HG03457 (cell line): ENCODE results near the gene SLC19A1.

Experiments
- ATAC-seq: cut with Tn5 transposase; IDR thresholded peaks from one replicate; pipeline ENCODE4 v1.9.1; 2021; ENCODE audit warnings: moderate number of reproducible peaks; ENCODE audit not compliant: unreplicated experiment

The SLC19A1 gene

DNA sequence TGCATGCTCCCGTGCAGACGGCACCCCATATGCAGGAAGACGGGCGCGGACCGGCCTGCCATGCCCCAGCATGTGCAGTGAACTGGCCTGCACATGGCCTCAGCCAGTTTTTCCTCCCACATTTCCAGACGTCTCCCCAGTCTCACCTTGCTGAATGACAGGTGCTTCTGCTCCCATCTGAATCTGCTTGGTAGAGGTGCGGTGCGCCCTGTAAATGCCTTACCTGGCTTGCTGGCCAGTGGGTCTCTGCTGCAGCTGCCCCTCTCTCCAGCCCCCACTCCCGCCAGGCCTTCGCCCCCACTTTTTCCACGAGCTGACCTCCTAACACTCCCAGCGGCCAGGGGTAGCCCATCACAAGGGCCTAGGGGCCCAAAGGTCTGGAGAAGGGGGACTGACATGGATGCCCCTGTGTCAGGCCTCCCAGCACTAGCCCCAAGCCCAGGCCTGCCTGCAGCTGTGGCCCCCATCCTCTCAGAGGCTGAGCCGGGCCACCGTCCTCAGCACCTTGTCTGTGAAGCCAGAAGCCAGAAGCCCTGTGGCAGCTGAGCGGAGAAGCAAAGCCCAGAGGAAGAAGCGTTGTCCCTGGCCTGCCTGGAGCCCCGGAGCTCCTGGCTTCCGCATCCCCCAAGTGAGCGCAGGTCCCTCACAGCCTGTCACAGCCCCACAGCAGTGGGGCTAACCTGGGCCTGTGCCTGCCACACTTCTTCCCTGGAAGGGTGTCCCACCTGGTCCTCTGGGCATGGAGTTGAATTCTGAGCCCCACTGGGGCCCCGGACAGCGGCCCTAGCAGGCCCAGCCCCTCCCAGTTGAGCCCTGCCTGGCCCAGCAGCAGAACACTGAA lies 3.7 kb upstream of the SLC19A1 start:
- ATAC-seq = no peak

DNA sequence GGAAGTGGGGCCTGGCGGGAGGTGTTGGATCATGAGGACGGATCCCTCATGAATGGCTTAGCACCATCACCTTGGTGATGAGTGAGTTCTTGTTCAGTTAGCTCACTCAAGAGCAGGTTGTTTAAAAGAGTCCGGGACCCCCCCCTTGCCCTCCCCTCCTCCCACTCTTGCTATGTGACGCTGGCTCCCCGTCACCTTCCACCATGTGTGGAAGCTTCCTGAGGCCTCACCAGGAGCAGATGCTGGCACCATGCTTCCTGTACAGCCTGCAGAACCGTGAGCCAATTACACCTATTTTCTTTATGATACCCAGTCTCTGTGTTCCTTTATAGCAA lies 3.0 kb upstream of the SLC19A1 start:
- no peak for ATAC-seq

DNA sequence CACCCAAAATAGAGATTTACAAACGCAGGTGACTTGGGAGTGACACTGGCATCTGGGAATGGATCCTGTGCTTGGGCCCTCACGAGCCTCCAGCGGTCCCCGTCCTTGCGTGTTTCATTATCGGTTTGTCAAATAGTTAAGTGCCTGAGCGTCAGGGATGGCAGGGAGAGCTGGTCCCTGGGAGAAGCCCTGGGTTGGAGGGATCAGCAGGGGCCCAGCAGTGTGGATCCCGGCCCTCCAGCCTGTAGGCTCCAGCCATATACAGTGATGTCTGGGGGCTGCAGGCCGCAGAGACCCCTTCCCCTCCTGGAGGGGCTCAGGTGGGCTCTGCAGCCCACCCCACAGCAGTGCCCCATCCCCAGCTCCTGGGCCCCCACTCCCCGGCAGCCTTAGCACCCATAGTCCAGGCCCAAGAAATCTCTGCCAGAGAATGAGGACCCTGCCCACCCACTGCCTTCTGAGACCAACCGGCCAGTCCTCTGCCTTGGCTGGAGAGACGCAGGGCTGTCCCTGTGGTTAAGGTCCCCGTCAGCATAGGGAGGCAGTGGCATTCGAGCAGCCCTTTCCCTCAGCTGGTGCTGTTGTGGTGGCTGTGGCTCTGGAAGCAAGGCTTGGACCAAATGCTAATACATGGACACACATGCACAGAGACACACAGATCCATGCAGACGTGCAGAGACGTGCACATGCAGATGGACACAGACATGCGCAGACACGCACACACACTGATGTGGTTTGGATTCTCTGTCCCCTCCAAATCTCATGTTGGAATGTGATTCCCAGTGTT lies 2.4 kb upstream of the SLC19A1 start:
- ATAC-seq = no peak

DNA sequence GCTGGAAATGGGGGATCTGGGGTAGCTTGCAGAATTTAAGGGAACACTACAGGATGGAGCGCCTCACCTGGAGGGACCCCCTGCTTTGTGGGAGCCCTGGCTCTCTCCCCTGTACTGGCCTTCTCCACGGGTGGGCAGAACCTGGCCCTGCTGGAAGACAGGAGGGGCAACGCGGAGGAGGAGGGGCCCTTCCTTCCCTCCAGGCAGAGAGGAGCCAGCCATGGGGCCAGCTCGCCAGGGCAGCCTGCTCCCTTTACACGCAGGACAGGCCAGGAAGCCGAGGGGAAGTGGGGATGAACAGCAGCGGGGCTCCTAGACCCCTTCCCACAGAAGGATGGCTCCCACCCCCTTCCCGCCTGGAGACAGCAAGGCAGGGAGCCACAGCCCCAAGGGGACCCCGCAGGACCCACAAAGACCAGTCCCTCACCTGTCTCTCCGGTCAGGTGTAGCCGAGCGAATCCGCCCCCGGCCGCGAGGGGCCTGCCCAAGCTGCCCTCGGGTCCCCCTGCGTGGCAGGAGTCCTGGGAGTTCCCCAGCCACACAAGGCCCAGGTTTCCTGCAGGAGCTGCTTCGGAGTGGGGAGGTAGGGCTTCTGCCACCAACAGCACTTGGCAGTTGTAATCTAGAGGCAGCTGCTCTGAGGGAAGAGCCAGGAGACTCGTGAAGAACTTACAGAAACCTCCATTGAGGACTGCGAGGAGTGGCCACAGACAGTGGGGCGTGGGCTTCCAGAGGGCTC lies 1.6 kb upstream of the SLC19A1 start:
- ATAC-seq = no peak

DNA sequence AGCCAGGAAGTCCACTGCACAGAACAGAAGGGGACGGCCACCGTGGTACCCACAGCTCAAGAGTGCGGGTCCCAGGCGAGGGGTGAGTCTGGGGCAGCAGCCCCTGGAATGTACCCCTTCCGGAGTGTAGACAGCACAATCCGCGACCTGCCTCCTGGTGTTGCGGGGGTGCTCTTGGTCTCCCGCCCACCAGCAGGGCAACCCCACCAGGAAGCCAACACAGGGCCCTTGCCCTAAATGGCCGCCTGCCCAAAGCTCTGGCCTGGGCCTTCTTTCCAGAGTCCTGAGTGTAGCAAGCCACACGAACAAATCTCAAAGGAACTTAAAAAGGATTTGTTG lies 1.1 kb upstream of the SLC19A1 start:
- no peak for ATAC-seq

DNA sequence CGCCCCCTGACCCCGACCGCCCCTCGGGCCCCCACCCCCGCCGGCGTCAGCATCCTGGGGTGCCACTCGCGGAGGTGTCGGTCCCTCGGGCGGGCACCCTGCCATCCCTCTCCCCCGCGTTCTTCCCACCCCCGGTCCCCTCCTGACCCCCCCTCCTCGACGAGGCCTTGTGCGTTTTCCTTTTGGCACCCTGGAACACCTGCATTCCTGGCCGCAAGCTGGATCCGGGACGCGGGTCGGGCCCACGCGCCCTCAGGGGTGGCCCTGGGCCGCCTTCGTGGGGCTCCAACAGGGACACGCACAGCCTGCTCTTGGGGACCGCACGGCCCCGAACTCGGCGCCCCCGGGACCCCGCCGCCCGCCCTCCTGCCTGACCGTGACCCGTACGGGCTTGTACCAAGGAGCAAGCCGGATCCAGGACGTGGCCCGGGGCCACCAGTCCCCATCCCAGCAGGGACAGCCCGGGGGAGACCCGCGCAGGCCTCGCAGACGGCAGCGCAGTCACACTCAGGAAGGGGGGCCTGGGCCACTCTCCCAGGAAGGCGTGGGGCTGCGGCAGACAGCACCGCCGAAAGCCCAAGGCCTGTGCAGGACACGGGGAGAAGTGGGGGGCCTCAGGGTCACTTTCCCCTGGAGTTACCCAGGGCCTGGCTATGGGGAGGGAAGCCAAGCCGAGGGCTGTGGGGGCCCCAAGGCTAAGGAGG lies 579 bp upstream of the SLC19A1 start:
- no peak for ATAC-seq

DNA sequence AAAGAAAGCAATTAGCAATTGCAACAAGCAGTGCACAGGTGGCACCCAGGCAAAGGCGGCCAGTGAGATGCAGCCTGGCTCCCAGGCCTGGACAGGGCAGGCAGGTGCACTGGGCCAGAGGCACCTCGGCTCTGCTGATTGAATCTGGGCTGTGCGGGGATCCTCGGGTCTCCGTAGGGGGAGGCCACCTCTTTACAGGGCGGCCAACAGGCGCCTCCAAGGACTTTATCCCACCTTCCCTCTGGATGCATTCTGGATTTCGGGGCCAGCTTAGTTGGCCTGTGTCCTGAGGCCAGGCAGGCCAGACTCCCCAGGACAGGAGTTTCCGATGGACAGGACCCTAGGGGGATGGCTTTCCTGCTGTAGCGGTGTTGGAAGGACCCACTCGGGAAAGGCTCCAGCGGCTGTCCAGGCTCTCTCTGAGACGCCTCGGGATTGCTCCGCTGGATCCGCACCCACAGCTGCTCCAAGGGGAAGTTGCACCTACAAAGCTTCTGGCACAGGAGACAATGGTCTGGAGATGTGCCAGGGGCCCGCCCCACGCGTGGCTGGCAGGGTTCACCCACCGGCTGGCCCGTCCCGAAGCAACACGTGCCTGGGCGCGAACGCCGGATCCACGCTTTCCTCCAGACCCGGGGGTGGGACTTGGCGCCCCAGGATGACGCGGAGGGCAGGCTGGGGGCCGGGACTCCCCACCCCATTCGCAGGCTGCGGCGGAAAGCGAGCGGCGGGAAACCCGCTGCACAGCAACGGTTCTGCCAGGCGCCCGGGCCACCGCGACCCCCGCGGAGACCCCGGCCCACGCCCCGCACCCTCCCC lies 810 bp downstream of the SLC19A1 start:
- no peak for ATAC-seq

DNA sequence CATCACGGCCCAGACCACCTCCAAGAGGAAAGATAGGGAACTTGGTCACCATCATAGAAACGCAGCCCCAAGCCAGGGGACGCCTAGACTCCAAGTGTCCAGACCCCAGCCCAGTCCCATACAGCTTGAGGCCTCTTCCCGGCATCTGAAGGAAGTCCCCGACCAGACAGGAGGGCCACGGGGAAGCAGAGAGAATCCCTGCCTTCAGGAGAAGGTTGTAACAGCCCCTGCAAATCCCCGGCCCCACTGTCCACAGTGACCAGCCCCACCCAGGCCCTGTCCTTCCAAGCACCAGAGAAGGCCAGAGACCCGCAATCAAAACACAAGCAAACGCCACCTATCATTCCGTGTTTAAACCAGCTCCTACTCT lies 1.7 kb downstream of the SLC19A1 start:
- no peak for ATAC-seq

DNA sequence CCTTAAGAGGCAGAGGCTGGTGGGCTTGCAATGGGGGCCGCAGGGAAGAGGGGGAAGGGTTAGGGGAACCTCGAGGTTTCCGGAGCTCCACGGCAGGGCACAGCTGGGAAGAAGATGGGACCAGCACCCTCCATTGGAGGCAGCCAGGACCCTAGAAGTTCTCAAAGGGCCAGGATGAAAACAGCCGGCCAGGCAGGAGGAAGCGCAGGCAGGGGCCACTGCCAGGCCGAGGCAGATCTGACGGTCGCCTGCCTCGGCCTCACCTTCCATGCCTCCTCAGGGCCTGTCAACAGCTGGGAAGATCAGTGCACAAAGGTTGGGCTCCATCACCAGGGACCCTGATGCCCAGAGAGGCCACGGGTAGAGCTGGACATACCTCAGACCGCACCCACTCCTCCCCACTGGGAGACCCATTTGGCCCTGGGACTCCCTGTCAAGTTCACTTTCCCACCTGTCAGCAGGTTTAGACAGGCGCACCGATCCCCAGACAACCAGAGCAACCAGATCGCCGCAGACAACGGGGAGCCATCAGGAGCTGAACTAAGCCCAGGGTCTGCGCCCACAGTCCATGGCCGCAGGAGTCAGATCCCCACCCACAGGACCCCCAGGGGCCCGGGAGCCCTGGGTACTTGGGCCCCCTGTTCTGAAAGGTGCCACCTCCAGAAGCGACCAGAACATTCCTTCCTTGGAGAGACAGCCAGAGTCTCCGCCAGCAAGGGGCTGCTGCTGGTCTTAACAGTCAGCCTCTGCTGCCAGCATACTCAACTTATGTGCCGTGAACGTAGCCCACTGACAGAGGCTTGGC lies 2.2 kb downstream of the SLC19A1 start:
- no peak for ATAC-seq

DNA sequence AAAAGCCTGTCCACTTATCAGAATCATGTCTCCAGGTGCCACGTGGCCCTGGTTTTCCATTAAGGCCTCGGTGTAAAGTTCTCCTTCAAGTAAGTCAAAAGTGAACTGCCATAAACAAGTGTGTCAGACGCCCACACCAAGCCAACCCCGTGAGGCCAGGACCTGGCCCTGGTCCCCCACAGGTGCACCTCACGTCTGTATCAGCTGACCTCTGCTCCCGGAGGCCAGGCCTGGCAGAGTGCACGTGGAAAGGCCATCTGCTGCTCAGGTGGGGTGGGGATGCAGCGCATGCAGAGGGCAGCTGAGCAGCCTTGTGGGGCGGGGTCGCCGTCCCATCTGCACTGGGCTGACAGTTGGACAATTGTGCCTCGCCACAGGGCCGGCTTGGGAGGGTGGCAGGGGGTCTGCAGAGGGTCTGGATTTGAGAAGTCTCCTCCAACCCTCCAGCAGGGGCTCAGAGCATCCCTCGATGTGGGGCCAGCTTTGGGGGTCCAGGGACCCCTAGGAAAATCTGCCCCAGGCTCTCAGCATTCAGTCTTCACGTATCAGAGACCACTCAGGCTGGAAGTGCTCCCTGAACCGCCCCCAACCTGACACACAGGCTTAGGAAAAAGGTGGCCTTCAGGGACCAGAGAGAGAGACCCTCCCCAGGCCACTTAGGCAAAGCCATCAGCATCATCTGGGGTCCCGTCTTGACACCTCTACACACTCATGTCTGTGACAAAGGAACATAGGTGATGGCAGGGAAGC lies 3.0 kb downstream of the SLC19A1 start:
- ATAC-seq = no peak

DNA sequence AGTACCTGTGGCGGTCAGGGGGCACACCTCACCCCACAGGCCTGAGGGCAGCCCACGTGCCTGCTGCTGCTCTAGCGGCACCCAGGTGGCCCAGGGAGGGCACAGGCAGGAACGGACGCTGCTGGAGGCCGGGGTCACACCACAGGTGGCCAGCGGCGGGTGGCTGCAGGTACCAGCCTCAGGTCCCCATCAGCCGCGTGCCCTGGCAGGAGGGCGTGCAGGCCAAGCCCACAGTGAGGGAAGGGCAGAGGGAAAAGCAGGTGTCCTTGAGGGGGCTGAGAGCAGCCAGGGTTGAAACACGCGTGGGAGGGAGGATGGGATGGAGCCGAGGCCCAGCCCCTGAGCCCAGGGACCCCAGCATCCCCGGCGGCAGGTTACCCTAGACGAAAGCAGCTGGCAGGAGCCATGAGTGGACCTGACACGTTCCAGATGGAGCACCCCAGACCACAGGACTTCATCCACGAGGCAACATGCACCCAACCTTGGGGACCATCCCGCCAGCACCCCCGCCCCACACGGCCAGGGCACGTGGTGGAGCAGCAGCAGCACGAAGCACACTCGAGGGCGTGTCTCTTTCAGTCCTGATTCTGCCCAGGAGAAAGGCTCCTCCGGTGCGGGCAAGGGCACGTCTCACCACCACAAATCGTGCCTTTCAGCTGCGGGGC lies 3.7 kb downstream of the SLC19A1 start:
- no peak for ATAC-seq

DNA sequence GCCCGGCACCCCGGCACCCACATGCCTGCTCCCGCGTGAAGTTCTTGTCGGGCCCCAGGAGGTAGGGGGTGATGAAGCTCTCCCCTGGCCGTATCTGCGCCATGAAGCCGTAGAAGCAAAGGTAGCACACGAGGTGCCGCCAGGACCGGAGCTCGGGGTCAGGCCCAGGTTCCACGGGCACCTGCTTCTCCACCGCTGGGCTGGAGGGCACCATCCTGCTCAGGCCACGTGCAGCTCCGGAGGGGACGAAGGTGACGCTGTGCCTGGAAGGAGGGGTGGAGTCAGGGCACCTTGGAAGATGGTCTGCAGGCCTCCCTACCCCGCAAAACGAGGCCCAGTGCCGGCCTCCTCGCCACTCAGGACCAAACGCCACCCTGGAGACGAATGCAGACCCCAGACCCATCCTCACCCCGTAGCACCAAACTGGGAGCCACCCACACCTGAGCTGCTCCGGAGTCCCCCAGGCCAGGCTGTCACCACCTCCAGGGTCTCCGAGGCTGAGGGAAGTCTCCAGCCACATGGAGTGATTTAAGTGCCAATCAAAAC lies 4.4 kb downstream of the SLC19A1 start:
- ATAC-seq = no peak

DNA sequence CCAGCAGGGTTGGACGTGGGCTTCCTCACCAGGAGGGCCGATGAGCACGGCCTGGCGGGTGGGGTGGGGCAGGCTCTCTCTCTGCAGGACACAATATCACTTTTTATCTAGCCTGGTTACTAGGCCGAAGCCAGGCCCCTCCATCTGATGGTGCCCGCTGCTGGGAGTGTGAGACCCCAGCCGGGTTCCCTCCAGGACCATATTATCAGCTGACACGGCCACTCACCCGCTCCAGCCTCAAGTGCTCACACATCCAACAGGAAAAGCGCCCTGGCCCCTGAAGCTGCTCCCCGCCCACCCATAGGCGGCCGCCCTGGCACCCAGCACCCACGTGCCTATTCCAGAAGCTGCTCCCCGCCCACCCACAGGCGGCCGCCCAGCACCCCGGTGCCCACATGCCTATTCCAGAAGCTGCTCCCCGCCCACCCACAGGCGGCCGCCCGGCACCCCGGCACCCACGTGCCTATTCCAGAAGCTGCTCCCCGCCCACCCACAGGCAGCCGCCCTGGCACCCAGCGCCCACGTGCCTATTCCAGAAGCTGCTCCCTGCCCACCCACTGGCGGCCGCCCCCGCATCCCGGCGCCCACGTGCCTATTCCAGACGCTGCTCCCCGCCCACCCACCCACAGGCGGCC lies 5.0 kb downstream of the SLC19A1 start:
- ATAC-seq = no peak

DNA sequence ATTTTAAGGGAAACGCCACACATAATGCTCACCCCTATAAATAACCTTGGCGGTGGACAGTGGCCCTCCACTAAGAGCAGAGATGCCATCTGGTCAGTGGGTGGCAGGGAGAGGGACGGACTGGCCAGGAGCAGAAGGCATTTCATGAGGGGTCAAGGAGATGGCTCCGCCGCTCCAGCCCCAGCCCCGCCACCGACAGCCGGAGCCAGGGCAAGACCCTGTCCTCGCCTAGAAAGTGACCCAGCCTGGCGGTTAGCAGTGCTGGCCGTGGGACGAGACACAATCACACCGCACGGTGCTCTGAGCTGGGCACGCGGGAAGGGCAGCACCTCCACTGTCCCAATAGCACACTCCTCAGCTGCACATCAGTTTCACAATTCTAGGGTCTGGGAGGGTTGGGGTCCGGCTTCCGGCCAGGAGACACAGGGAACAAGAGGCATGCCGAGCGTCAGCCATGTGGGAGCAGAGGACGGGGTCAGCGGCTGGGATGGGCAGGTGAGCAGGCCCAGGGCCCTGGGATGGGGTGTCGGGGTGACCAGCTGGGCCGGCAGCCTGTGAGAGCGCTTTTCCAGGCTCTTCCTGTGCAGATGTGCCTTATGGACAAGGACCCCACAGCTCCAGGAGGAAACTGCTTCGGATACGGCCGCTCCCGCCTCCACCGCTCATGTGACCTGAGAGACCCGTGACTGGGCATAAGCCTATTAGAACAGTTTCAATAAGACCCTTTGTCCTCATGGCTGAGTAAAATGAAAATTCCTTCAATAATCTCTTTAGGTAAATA lies 5.7 kb downstream of the SLC19A1 start:
- no peak for ATAC-seq

DNA sequence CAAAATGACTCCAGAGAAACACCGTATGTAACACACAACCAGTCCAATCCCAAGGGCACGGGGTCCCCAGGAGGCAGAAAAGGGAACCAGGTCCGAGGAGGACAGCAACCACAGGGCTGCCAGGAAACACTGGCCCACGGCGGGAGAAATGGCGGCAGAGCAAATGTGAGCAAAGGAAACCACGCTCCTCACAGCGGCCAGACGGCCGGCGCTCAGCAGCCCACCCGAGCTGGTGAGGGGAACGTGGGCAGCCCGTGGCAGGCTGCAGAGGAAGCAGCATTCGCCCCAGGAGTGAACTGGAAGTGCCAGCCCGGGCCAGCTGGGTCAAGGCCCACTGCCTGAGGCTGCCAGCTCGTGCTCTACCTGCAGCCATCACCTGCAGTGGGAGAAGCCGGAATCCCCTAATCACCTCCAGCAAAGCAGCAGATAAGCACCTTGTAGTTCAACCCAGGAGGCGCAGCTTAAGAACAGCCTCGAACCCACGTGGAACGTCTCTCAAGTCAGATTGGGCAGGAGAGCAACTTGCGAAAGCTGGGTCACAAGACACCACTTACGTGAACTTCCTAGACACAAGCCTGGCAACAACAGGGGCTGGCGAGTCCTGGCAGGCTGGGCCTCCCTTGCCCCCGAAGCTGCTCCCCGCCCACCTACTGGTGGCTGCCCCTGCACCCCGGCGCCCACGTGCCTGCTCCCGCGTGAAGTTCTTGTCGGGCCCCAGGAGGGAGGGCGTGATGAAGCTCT lies 6.7 kb downstream of the SLC19A1 start:
- no peak for ATAC-seq

DNA sequence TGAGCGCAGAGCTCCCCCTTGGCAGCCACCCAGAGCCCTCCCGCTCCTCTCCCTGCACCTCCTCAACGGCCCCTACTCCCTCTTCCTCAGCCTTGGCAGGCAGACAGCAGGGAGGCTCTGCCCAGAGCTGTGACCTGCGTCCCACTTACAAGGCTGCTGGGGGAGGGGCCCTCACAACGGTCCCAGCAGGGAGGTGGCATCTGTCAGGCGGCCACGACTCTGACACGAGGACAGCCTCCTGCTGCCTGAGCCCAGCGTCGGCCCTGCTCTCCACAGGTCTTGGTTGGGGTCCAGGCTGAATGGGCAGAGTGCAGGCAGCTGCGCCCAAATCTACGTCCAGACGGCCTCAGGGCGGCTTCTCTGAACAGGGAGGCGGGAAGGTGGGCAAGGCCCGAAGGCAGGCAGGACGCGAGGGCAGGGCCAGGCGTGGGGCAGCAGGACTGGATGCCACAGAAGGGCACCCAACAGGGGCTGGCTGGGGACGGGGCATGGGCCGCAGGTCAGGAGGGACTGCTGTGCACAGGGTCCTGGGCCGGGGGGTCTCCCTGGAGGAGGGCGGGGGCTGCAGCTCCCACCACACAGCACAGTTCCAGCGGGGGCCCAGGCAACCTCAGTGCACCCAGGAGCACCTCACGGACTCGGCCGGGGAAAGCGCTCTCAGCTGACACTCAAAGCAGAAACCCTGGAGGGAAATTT lies 7.5 kb downstream of the SLC19A1 start:
- ATAC-seq = no peak
